NB4 (cell line): ENCODE data around the gene EDAR.

ENCODE experiments used
- CTCF ChIP-seq: IDR thresholded peaks from one replicate; pipeline ENCODE4 v1.5.1; 2012; ENCODE audit warnings: low read depth, low read length
- MAX ChIP-seq: IDR thresholded peaks from 2 replicates; pipeline ENCODE4 v1.6.1; 2011; ENCODE audit warnings: low read depth, low read length
- MYC ChIP-seq: IDR thresholded peaks from 2 replicates; pipeline ENCODE4 v1.6.1; 2011; ENCODE audit warnings: low read depth, low read length
- POLR2A ChIP-seq: IDR thresholded peaks from 2 replicates; pipeline ENCODE4 v1.6.1; 2011; ENCODE audit warnings: mild to moderate bottlenecking; ENCODE audit not compliant: insufficient read length; ENCODE audit errors: extremely low read depth

GRCh38 chr2:108925735-108926134 lies 63.3 kb downstream of the EDAR start:
- no peak for TF ChIP-seq CTCF
- TF ChIP-seq POLR2A, result no peak
- no peak for TF ChIP-seq MYC
- TF ChIP-seq MAX, result no peak
